Left kidney (tissue), 2 donors: Measurements from ENCODE around the gene GRIN2A. TPM values are rescaled to one million over a fixed set of nuclear protein-coding genes. Genes with fewer than 3 reads are reported as not detected.

Experiments used
- DNase-seq: peaks from one replicate; pipeline ENCODE4 v3.0.0-alpha.2; 2013
- polyA plus RNA-seq: library from polyadenylated mRNA; unstranded; fragments of 120-200 nt; gene quantifications from one replicate; pipeline ENCODE4 v1.2.1, GENCODE V29; 2013; ENCODE audit not compliant: insufficient read length

The GRIN2A gene
- polyA plus RNA-seq, 1 donor: 9.2 TPM

DNA sequence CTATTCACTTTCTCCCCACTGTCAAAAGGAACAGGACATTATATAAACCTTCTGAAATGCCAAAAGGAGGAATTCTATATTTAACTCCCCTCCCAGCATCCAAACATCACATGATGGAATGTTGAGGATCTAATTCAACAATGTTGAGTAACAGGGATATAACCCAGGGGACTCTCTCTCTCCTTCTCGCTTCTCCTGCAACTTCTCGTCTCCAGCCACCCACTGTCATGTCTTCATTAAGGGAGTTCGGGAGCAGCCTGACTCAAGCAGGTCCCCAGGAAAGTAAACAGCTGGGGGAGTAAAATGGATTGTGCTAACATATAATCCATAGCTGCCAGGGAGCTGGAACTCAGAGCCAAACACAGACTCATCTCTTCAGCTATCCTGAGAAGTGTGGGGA lies 51.7 kb downstream of the GRIN2A start:
- DNase-seq: no peak

DNA sequence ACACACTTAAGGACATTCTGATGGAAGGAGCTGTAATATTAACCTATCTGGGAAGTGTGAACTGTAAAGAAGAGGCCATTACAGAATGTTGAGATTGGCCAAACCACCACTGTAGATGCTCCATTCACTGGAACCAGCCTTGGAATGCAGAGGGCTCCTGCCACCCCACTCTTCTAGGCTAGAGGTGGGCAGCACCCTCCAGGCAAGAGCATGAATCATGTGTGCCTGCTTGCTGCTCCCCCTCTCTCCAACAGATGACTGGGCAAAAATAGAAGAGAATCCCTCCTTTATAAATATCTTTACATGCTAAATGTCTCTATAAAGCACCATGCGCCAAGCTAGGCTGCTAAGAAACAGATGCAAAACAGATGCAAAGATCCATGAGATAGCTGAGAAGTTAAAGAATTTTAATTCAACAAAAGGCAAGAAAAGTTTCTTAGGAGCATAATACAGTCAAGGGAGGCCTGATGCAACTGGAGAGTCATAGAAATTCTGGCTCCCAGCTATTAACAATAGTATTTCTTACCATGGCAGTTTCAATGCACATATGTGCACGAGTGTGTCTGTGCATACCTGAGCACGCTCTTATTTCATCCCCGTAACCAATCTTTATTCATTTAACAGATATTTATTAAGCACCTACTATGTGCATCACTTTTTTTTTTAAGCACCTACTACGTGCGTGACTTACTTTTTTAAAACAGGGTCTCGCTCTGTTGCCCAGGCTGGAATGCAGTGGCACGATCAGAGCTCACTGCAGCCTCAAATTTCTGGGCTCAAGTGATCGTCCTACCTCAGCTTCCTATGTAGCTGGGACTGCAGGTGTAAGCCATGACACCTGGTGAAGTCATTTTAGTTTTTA lies 53.6 kb downstream of the GRIN2A start:
- DNase-seq: no peak

DNA sequence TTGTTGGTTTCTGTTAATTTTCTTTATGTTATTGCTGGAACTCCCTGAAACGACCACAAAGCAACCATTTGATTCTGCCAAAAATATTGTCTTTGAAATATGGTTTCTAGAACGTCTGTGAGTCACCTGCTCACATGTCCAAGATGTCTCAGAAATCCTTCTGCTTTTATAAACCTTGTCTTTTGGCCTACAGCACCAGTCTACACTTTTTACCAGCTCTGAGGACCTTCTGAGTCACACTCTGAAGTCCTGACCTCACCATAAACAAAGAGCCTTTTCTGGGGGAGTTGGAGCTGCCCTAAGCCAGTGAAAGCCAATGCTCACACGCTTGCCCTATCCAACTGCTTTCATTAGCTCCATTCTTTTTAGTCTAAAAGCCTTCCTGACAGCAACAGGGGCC lies 55.5 kb downstream of the GRIN2A start:
- no peak for DNase-seq

DNA sequence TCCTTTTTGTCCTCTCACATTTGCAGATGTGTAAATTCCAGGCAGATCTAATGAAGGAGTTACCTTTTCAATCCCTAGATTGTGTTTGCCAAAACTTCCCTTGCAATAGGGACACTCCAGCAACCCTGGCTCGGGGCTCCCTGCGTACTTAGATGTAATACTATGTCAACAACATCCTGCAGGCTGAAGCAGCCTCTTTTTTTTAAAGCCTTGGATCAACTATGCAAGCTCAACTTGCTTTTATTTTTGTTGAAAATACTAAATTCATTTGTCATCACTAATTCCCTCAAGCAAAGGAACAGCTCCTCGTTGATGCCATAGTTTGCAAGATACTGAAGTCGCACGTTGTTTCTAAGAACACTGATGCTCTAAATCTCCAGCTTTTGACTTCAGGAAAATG lies 59.1 kb downstream of the GRIN2A start:
- DNase-seq: no peak

DNA sequence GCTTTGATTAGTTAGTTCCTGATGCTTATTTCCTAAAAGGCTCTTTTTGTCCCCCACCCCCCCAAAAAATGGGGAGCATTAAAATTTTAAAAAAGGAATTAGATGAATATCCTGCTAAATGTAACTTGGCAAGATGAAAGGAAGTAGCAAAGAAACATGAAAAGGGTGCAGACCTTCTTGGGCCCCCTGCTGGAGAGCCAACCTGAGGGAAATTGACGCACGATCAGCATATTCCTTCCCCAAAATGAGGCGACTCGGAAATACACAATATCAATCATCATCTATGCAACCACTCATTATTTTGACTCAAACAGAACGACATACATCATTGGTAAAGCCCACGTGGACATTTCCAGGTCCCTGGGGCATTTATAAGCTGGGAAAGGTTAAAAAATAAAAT lies 59.7 kb downstream of the GRIN2A start:
- DNase-seq: no peak

DNA sequence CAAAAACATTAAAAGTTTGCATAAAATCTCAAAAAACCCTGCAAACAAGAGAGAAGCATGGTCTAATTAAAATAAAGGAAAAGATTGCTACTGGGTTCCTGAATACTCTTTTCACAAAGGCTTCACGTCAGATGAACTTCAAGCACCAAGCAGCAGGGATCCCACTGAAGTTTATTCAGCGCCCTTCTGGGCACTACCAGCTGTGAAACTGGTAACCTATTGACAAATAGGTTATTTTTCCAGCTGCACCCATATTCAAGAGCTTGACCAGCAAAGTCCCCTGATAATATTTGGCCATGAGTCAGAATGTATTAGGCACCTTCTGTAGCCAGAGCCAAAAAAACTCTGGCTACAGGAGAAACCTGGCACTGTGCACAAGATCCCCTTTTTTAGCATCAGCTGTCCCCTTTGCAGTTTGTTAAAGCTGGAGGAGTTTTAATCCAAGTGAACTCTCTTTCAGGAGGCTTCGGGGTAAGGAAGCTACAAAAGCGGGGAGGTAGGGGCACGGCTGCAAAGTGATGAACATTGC lies 60.3 kb downstream of the GRIN2A start:
- no peak for DNase-seq

DNA sequence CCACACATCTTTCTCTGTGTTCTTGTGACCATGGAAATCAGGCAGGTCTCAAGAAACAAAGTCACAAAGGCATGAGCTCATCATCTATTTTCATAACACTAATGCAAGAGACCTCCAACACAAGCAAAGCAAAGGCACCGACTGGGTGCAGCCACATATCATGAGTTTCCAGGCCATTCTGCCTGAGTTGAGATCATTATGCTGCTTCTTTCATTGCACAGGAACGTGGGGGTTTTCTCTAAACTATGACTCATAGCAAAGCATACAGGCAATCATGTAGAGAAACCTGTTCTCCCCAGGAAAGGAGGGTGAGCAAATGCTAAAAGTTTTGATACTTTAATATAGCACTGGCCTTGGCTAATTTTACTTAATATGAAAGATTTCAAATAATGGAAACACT lies 60.7 kb downstream of the GRIN2A start:
- no peak for DNase-seq

DNA sequence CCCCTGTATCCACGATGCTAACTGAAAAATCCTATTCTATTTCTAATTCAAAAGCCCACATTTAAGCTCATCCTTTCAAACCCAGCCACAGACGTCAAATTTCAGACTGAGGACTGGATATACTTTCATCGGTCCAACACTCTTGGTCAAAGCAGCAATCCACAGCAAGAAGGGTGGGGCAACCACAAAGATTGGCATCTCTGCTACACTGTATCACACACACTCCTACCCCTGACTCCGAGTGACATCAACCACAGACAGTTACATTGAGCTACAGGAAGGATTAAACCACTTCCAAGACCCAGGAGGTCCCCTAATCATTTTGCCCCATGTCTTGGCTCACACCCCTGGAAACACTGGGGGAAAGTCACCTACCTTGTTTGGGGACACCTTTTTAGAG lies 61.3 kb downstream of the GRIN2A start:
- no peak for DNase-seq

DNA sequence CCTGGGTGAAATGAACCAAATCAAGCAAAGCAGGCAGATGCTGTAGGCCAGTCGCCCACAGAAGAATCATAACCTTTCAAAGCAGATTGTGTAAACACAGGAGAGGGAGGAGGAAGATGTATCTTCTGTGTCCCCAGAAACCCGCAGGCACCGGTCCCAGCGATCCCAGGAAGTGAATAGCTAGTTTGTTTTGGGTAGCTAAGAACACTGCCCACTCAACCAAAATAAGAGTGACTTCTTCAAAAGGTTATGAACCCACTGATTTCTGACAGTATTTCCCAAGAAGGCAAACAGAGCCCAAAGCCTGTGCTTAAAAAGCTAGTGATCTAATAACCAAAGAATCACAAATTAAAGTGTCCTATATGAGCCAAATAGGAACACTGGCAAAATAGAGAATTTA lies 67.8 kb downstream of the GRIN2A start:
- DNase-seq: no peak

DNA sequence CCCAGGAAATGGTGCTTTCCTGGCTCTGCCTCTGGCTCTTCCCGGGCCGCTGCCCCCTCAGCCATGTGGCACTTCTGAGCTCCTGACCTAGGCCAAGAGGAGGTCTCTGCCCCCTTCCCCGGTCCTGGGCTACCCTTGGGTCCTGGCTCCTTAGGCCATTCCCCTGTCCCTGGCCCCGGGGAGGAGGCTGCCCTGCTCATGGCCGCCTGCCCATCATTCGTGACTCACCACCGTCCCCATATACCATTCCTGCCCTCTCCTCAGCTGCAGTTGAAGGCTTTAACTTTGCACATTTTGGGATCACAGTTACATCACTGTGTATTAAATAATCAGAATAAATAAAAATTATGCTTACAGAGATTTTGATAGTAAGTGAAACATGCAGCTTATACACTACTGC lies 69.0 kb downstream of the GRIN2A start:
- no peak for DNase-seq

DNA sequence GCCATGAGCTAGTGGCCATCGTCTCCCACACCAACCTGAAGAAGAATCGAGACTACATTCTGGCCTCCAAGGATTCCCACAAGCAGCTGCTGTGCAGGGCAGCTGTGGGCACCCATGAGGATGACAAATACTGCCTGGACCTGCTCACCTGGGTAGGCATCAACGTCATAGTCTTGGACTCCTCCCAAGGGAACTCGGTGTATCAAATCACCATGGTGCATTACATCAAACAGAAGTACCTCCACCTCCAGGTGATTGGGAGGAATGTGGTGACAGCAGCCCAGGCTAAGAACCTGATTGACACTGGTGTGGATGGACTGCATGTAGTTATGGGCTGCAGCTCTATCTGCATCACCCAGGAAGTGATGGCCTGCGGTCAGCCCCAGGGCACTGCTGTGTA lies 70.2 kb downstream of the GRIN2A start:
- no peak for DNase-seq

DNA sequence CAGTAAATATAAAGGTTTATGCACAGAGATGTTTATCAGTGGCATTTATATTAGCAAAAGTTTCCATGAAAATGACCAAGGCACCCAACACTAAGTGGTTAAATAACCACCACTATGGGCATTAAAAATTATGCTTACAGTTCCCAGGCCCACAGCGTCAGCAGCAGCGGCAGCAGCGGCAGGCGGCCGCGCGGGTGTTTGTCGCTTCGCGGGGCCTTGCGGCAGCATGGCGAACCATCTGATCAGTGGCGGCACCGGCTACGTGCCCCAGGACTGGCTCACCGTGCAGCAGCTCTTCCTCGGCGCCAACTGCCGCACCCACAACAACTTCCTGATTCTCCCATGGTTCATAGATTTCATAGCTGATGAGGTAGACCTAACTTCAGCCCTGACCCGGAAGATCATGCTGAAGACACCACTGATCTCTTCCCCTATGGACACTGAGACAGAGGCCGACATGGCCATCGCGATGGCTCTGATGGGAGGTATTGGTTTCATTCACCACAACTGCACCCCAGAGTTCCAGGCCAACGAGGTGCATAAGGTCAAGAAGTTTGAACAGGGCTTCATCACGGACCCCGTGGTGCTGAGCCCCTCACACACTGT lies 71.0 kb downstream of the GRIN2A start:
- DNase-seq: no peak

DNA sequence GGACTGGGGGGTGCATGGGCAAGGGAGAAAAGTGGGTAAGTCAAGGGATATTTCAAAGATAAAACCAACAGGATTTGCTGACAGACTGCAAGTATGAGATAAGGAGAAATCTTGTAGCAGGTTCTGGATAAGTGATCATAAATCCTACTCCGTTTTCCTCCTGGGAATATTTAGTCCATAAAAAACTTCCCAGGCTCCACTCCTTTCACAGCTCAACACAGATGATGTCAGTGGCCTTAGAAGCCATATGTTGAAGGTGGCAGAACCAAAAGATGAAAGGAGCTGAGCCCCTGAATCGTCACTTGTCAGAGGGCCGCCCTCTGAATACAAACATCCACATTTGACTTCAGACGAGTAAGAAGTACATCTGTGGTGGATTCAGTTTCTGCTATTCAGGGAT lies 71.7 kb downstream of the GRIN2A start:
- no peak for DNase-seq

DNA sequence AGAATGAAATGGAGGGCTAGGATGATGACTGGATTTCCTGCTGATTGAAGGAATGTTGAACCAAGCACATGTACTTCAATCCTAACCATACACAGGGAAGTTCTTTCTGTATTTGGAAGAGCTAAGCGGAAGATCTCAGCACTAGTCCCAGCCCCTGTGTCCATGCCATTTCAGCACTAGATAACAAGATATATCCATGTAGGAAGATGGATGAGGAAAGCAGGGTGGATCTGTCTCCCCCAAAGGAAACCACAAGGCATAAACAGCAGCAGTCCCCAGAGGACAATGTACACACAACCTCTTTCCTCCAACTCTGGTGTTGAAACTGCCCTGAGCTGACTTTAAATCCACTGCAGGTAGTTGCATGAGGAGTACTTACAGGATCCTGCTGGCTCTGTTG lies 75.1 kb downstream of the GRIN2A start:
- no peak for DNase-seq

DNA sequence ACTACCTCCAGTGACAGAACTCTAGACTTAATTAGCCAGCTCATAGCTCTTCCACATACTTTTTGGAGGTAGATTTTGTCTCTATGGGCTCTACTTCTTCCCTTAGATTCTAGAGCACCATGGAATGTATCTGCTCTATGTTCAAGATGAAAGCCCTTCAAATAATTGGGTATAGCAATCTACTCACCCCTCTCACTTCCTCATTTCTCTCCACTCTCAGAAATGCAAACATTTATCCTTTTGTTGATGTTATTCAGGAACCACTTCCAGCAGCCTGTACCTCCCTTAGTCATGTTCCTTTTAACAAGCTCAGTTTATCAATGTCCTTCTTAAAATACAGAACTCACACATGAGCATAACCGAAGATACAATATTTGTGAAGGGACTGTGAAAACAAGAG lies 78.5 kb downstream of the GRIN2A start:
- no peak for DNase-seq

DNA sequence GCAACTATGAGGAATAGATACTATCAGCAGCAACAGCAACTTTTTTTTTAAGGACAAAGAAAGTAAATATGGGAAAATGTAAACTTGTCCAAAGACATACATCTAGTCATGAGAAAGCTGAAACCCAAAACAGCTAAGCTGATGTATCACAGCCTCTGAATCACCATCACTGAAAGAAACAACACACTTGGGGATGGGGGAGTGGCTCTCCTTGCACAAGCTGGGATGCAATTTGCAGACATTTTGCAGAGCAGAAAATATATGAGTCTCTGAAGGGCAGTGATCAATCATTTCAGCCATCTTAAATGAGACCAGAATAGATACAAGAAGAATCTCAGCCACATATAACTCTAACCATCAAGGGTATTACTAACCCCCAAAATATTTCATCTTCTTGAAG lies 79.1 kb downstream of the GRIN2A start:
- no peak for DNase-seq

DNA sequence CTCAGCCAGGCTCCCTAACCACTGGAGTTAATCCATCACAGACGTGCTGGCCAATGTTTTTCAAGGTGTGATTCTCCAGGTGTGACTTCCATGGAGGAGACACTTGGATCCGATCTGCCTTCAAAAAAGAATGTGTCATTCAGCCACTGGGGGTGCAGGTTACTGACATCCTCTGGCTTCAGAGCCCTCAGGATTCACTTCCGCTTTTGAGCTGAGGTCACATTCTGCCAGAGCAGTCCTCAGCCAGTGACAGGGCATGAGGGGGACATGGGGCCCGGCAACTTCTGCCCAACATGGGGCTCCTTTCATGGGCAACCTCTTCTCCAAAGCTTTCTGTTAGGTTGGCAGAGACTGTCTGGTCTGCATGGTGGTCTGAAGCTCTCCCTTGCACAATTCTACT lies 81.4 kb downstream of the GRIN2A start:
- DNase-seq: no peak

DNA sequence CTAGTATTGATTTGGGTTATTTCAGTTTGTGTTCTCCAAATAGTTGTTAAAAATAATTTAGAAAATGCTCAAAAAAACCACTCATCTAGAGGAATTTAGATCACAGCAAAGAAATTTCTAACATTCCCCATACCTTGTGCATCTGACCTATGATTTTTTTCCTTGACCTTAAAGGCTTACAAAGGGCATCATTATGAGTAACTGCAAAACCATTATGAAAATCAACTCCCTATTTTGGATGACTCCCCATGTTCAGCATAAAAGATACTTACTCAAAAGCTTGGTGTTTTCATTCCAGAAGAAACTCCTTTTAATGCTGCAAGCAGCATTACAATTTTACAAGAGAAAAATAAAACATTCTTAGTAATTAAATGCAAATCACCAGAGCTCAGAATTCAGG lies 83.2 kb downstream of the GRIN2A start:
- no peak for DNase-seq

DNA sequence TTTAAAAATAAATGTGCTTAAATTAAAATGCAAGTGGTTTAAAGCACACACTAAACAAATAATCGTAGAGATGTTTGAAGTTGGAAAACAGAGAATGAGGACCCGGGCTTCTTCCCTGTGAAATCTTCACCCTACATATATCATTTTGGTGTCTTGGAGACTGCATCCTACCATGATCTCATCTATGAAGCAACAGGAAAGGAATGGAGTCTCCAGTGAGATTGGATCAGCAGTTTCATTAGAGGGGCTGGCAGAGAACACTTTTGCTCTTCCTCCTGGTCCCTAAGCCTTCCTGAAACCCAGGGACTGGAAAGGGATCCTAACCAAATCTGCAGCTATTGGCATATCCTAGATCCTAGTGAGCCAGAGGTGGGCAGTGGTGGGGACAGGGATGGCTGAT lies 85.0 kb downstream of the GRIN2A start:
- no peak for DNase-seq

DNA sequence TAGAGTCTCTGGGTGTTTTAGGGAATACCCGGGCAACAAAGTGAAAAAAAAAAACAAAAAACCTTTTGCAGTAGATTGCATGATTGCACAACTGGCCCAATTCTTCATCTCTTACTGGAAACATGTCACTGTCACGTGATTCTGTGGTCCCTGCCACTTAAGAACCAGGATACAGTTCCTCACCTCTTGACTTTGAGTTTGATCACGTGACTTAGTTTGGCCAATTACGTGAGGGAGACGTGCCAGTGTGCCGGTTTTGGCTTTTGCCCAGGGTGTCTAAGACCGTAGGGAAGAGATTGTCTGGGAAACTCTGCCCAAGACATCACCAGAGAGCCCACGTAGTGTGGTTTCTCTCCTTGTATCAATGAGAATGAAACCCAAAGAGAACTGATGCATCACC lies 88.7 kb downstream of the GRIN2A start:
- DNase-seq: no peak

DNA sequence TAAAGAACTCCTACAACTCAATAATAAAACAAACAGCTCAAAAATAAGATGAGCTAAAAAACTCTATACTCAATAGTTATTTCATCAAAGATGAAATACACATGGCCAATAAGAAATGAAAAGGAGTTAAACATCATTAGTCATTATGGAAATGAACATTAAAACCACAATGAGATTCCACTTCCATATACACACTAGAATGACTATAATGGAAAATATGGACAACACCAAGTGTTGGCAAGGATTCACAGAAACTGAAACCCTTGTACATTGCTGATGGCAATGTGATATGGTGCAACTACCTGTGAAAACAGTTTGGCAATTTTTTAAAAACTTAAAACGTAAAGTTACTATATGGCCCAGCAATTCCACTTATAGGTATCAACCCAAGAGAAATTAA lies 91.4 kb downstream of the GRIN2A start:
- DNase-seq: no peak

DNA sequence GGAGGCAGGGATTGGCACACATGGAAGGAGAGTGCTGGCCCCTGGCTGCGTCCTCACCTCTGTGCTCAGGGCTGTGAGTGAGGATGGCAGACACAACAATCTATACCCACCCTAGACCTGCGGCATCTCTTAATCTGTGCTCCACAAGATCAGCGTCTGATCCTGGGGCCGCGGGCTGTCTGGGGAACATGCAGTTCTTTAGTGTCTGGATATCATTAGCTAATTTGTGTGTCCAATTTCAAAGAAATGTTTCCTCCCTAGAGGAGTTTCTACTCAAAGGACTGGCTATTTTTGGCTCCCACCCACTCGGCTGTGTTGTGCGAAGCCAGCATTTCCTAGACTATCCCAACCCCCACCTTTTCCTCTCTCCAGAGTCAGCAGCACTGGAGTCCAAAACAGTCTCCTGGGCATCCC lies 93.8 kb downstream of the GRIN2A start:
- no peak for DNase-seq

DNA sequence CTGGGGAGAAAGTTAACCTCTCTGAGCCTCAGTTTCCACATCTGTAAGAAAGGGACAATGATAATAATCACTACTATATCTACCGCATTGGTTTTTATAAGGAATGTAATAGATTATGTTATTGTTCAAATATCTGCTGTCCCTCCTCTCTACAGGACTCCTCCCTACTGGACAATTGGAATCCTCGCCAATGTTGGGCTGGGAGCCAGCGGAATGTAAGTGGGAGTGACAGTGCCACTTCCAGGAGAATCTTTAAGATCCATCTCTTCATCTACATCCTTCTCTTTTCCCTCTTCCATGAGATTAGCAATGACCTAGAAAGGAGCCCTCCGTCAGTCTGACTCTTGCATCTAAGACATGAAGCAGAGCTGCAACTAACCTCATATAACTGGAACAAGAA lies 95.1 kb downstream of the GRIN2A start:
- DNase-seq: no peak

DNA sequence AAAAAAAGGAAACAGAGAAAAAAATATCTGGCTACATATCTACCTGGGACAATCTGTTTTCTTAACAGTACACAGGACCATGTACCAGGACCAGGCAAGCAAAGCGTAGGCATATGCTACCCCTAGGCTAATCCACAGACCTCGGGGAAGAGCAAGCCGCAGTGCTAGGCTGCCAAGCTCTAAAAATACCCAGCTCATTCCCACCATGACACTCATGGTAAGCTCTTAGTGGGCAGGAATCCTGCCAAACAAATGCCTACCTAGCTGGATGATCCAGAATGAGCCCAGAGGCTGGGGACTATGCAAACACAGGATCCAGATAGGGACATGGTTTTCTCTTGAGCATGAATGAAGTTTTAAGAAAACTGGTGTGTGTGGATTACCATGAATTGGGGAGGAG lies 95.6 kb downstream of the GRIN2A start:
- DNase-seq: no peak
